GM10847 (cell line): ENCODE results near the gene LMO2.

Experiments used
- POLR2A ChIP-seq: IDR thresholded peaks from 2 replicates; pipeline ENCODE4 v1.6.1; 2011; ENCODE audit not compliant: insufficient read length; ENCODE audit errors: extremely low read depth

The LMO2 gene

GRCh38 chr11:33898957-33899356 lies 7.1 kb upstream of the LMO2 start:
- TF ChIP-seq POLR2A, result no peak

GRCh38 chr11:33897761-33898375 lies 6.0 kb upstream of the LMO2 start:
- no peak for TF ChIP-seq POLR2A

- TF ChIP-seq POLR2A, result no peak
Measured at GRCh38 chr11:33896911-33897310, 5.0 kb upstream of the LMO2 start.

GRCh38 chr11:33895752-33896137 lies 3.9 kb upstream of the LMO2 start:
- no peak for TF ChIP-seq POLR2A

- TF ChIP-seq POLR2A, result no peak
Measured at GRCh38 chr11:33894398-33894746, 2.5 kb upstream of the LMO2 start.

- TF ChIP-seq POLR2A, result peak; percentile 74
Measured at GRCh38 chr11:33893711-33894397, 2.0 kb upstream of the LMO2 start.

- no peak for TF ChIP-seq POLR2A
Measured at GRCh38 chr11:33892906-33893594, 1.2 kb upstream of the LMO2 start.

GRCh38 chr11:33889821-33890378 lies 2.0 kb downstream of the LMO2 start:
- no peak for TF ChIP-seq POLR2A

GRCh38 chr11:33889296-33889695 lies 2.6 kb downstream of the LMO2 start:
- TF ChIP-seq POLR2A, result no peak

- TF ChIP-seq POLR2A, result no peak
Measured at GRCh38 chr11:33887886-33888285, 4.0 kb downstream of the LMO2 start.

GRCh38 chr11:33885338-33886005 lies 6.4 kb downstream of the LMO2 start:
- TF ChIP-seq POLR2A, result no peak

- TF ChIP-seq POLR2A, result no peak
Measured at GRCh38 chr11:33884601-33885000, 7.3 kb downstream of the LMO2 start.

- no peak for TF ChIP-seq POLR2A
Measured at GRCh38 chr11:33884035-33884434, 7.8 kb downstream of the LMO2 start.

- TF ChIP-seq POLR2A, result no peak
Measured at GRCh38 chr11:33881651-33882503, 10.0 kb downstream of the LMO2 start.

GRCh38 chr11:33880979-33881378 lies 10.9 kb downstream of the LMO2 start:
- no peak for TF ChIP-seq POLR2A
